Activated CD4-positive, alpha-beta T cell treated with anti-CD3 and anti-CD28 coated beads, Interleukin-2, amount 10 ng/mL, durations not matched to agents 7 days and 5 days (primary cell): ENCODE data around the gene INO80E. TPM values are rescaled to one million over a fixed set of nuclear protein-coding genes. Genes with fewer than 3 reads are reported as not detected.
A peak's percentile ranks its signal among the peaks of the same experiment; 100 is the strongest.
"Not testable (repeated sequence)": the region's sequence is repeated elsewhere in the genome, so short reads cannot be mapped to it uniquely, and the experiment has no call there.

ENCODE experiments used
- CTCF ChIA-PET: fragments of 350-600 bp; sonication (Branson Sonifier 250); formaldehyde crosslinking; loops from one replicate; lab custom pipeline; 2021; ENCODE audit warnings: antibody characterized with exemption; lab: Charles Lee
- POLR2A ChIA-PET: fragments of 350-600 bp; sonication (Branson Sonifier 250); formaldehyde crosslinking; loops from one replicate; lab custom pipeline; 2021; ENCODE audit warnings: antibody characterized with exemption; lab: Charles Lee
- DNase-seq: peaks from one replicate; pipeline ENCODE4 v3.0.0-alpha.2; 2020
- H3K27ac Mint-ChIP-seq: one replicate; pipeline ENCODE4 v1.8.0; 2021; ENCODE audit warnings: mild to moderate bottlenecking, moderate library complexity, mixed read lengths
- H3K27me3 Mint-ChIP-seq: one replicate; pipeline ENCODE4 v1.8.0; 2021; ENCODE audit warnings: mixed read lengths
- H3K36me3 Mint-ChIP-seq: one replicate; pipeline ENCODE4 v1.8.0; 2021; ENCODE audit warnings: low read depth, mixed read lengths
- H3K4me1 Mint-ChIP-seq: one replicate; pipeline ENCODE4 v1.8.0; 2021; ENCODE audit warnings: mixed read lengths
- H3K4me3 Mint-ChIP-seq: one replicate; pipeline ENCODE4 v1.8.0; 2021; ENCODE audit warnings: mild to moderate bottlenecking, moderate library complexity, mixed read lengths
- H3K9me3 Mint-ChIP-seq: one replicate; pipeline ENCODE4 v1.8.0; 2021; ENCODE audit warnings: mixed read lengths
- total RNA-seq, 2 experiments: library from RNA; stranded (reverse); gene quantifications; one replicate each; pipeline ENCODE4 v1.2.3, GENCODE V29; 2021

The INO80E gene
- 100 to 1,000 TPM; 113 to 134 TPM for total RNA-seq

- Mint-ChIP-seq H3K9me3 (no peaks in the 10 kb centered on the region), H3K36me3 (peaks cover 40% of the 10 kb centered on the region), H3K4me1 (peaks cover 37% of the 10 kb centered on the region), H3K27me3 (no peaks in the 10 kb centered on the region), H3K27ac (peak within 1 kb of the TSS; percentile 96), H3K4me3 (peak within 1 kb of the TSS; percentile 98)
- DNase-seq: peak; percentile 100
- ChIA-PET CTCF (interaction anchor here (0.5 to 1.3 kb wide), 7 partner anchors 9 to 288 kb away, joined by 3 to 4 read pairs (median 3); partner anchors contain the start of gene TAOK2), POLR2A (no interaction called here)
Measured at GRCh38 chr16:29995911-29996765, at the start of gene INO80E. Gene INO80E (plus strand): TSS chr16:29996241. CDS start chr16:29996311, 70 bp downstream.

DNA sequence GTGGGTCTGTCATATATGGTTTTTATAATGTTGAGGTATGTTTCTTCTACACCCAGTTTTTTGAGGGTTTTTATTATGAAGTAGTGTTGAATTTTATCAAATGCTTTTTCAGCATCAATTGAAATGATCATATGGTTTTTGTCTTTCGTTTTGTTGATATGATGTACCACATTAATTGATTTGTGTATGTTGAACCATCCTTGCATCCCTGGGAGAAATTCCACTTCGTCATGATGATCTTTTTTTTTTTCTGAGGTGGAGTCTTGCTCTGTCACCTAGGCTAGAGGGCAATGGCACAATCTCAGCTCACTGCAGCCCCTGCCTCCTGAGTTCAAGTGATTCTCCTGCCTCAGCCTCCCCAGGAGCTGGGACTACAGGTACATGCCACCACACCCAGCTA is 48.1 kb upstream of the INO80E start:
- ChIA-PET POLR2A (no interaction called here), CTCF (no interaction called here)
- Mint-ChIP-seq H3K4me1 (peaks cover under 1% of the 10 kb centered on the region), H3K27me3 (peaks cover 2% of the 10 kb centered on the region), H3K27ac (no peak overlapping the region), H3K9me3 (peaks cover 5% of the 10 kb centered on the region), H3K4me3 (no peak overlapping the region), H3K36me3 (peaks cover 3% of the 10 kb centered on the region)
- no peak for DNase-seq

DNA sequence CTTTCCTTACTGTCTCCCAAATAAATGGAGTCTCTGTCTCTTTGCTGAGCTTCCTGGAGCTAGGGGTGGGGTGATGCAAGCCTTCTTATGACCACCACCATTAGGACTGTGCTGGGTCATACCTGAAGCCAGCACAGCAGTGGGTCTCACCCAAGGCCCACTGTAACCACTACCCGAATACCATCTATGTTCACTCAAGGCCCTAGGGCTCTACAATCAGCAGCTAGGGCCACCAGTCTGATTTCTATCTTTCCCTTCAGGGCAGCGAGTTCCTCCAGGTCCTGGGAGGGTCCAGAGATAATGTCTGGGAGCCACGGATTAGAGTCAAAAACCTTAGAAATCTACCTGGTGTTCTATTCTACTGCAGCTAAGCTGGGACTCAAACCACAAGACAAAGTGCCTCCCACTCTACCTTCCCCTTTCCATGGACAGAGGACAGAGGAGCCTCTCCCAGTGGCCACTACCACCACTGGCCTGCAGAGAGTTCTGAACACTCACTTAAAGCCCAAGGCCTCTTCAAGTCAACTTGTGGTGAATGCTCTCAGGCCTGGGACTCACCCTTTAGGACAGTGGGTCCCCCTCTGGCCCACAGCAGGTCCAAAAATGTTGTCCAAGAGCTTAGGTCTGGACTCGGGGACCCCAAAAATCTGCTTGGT is 45.1 kb upstream of the INO80E start:
- ChIA-PET CTCF (interaction anchor here (1.6 kb wide), 1 partner anchor 10 kb away, joined by 4 read pairs; the partner anchor contains the start of gene TMEM219), POLR2A (no interaction called here)
- H3K27me3 Mint-ChIP-seq: peaks cover 5% of the 10 kb centered on the region
- H3K9me3 Mint-ChIP-seq: peaks cover 5% of the 10 kb centered on the region
- H3K4me3 Mint-ChIP-seq: no peak overlapping the region
- no peaks in the 10 kb centered on the region for H3K4me1 Mint-ChIP-seq
- no peak for DNase-seq
- H3K27ac Mint-ChIP-seq: no peak overlapping the region
- H3K36me3 Mint-ChIP-seq: peaks cover 3% of the 10 kb centered on the region

- H3K9me3 Mint-ChIP-seq: peaks cover 5% of the 10 kb centered on the region
- no peak overlapping the region for H3K4me3 Mint-ChIP-seq
- H3K36me3 Mint-ChIP-seq: peaks cover 3% of the 10 kb centered on the region
- POLR2A ChIA-PET: no interaction called here
- CTCF ChIA-PET: interaction anchor here (0.6 to 1.6 kb wide), 2 partner anchors 10 to 44 kb away, joined by 3 to 4 read pairs; partner anchors contain the start of gene TMEM219
- no peak overlapping the region for H3K27ac Mint-ChIP-seq
- no peak for DNase-seq
- peaks cover 5% of the 10 kb centered on the region for H3K27me3 Mint-ChIP-seq
- no peaks in the 10 kb centered on the region for H3K4me1 Mint-ChIP-seq
Measured at GRCh38 chr16:29951625-29952365, 44.2 kb upstream of the INO80E start.

DNA sequence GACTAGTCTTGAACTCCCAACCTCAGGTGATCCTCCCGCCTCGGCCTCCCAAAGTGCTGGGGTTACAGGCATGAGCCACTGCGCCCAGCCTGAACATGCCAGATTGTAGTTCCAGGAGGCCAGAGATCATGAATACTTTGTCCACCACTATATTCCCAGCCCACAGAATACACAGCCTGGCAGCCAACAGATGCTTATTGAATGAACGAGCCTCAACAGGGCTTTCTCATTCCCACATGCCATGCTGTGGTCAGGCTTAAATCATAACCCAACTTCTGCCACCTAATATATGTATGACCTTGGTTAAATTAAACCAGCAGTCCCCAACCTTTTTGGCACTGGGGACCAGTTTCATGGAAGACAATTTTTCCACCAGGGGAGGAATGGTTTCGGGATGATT is 37.3 kb upstream of the INO80E start:
- DNase-seq: no peak
- no peak overlapping the region for H3K4me3 Mint-ChIP-seq
- ChIA-PET POLR2A (no interaction called here), CTCF (interaction anchor here (0.6 to 1.0 kb wide), 4 partner anchors 12 to 123 kb away, joined by 3 to 5 read pairs (median 3); partner anchors contain the start of gene TAOK2)
- H3K4me1 Mint-ChIP-seq: peaks cover 19% of the 10 kb centered on the region
- no peaks in the 10 kb centered on the region for H3K9me3 Mint-ChIP-seq
- H3K27ac Mint-ChIP-seq: no peak overlapping the region
- H3K36me3 Mint-ChIP-seq: peaks cover 4% of the 10 kb centered on the region
- peaks cover 3% of the 10 kb centered on the region for H3K27me3 Mint-ChIP-seq

DNA sequence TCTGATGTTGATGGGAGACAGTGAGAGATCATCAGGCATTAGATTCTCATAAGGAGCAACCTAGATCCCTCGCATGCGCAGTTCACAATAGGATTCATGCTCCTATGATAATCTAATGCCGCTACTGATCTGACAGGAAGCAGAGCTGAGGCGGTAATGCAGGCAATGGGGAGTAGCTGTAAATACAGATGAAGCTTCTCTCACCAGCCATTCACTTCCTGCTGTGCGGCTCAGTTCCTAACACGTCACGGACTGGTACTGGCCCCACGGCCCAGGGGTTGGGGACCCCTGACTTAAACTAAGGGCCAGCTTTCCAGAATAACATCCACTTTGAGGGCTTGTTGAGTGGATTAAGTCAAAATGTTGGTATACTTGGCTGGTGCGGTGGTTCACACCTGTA is 36.7 kb upstream of the INO80E start:
- peaks cover 19% of the 10 kb centered on the region for H3K4me1 Mint-ChIP-seq
- H3K27ac Mint-ChIP-seq: no peak overlapping the region
- peaks cover 4% of the 10 kb centered on the region for H3K36me3 Mint-ChIP-seq
- H3K27me3 Mint-ChIP-seq: peaks cover 3% of the 10 kb centered on the region
- no peak for DNase-seq
- POLR2A ChIA-PET: no interaction called here
- no peak overlapping the region for H3K4me3 Mint-ChIP-seq
- H3K9me3 Mint-ChIP-seq: no peaks in the 10 kb centered on the region
- CTCF ChIA-PET: interaction anchor here (0.9 to 1.0 kb wide), 3 partner anchors 11 to 16 kb away, joined by 3 to 5 read pairs (median 3); partner anchors contain the start of gene TAOK2

- DNase-seq, H3K27me3 Mint-ChIP-seq: not testable (repeated sequence)
- peaks cover 19% of the 10 kb centered on the region for H3K4me1 Mint-ChIP-seq
Measured at GRCh38 chr16:29959821-29960220, 36.2 kb upstream of the INO80E start.

DNA sequence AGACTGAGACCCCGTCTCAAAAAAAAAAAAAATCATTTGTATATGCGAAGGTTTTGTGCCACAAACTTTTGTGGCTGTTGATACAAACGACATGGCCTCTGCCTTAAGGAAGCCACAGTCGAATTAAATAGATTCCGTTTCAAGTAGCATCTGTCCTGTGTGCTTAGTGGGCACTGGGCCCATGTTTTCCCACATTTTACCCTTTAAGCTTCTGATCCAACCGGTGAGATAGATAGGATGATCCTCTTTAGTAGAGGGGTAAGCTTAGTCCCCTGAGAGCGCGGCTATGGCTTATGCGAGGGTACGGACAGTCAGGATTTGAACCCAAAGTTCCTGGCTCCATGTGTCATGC is 34.9 kb upstream of the INO80E start:
- Mint-ChIP-seq H3K27me3 (no peaks in the 10 kb centered on the region), H3K4me3 (peak overlapping the region; percentile 88), H3K9me3 (no peaks in the 10 kb centered on the region), H3K4me1 (peaks cover 19% of the 10 kb centered on the region), H3K36me3 (peaks cover 7% of the 10 kb centered on the region), H3K27ac (peak overlapping the region; percentile 89)
- CTCF ChIA-PET: interaction anchor here (0.8 to 3.3 kb wide), 15 partner anchors 9 to 154 kb away, joined by 3 to 26 read pairs (median 4); partner anchors contain the start of genes KCTD13 and TAOK2
- DNase-seq: no peak
- POLR2A ChIA-PET: interaction anchor here (0.7 to 1.0 kb wide), 2 partner anchors 35 to 38 kb away, joined by 3 to 4 read pairs; partner anchors contain the start of gene KCTD13

More at GRCh38 chr16:29959821-29960220, 36.2 kb upstream of the INO80E start:
- POLR2A ChIA-PET, H3K36me3 Mint-ChIP-seq, H3K27ac Mint-ChIP-seq, H3K9me3 Mint-ChIP-seq, H3K4me3 Mint-ChIP-seq: not testable (repeated sequence)
- CTCF ChIA-PET: interaction anchor here (0.9 to 2.5 kb wide), 4 partner anchors 10 to 31 kb away, joined by 3 to 6 read pairs (median 4); partner anchors contain the start of gene TAOK2

GRCh38 chr16:29961479-29962343 is 34.3 kb upstream of the INO80E start, which contains the start of gene TMEM219:
Gene TMEM219 (plus strand): TSS chr16:29962079. CDS start chr16:29963144, 1,065 bp downstream.
- H3K36me3 Mint-ChIP-seq: peaks cover 7% of the 10 kb centered on the region
- no peaks in the 10 kb centered on the region for H3K27me3 Mint-ChIP-seq
- ChIA-PET POLR2A (interaction anchor here (0.6 to 1.0 kb wide), 6 partner anchors 11 to 262 kb away, joined by 3 to 6 read pairs (median 4); partner anchors contain the start of genes ALDOA, KCTD13 and TAOK2), CTCF (interaction anchor here (0.5 to 3.3 kb wide), 17 partner anchors 10 to 506 kb away, joined by 3 to 26 read pairs (median 4); partner anchors contain the start of genes KCTD13, KIF22 and TAOK2)
- H3K9me3 Mint-ChIP-seq: no peaks in the 10 kb centered on the region
- DNase-seq: peak; percentile 91
- H3K4me3 Mint-ChIP-seq: peak within 1 kb of the TSS; percentile 88
- peaks cover 19% of the 10 kb centered on the region for H3K4me1 Mint-ChIP-seq
- peak within 1 kb of the TSS; percentile 91 for H3K27ac Mint-ChIP-seq

DNA sequence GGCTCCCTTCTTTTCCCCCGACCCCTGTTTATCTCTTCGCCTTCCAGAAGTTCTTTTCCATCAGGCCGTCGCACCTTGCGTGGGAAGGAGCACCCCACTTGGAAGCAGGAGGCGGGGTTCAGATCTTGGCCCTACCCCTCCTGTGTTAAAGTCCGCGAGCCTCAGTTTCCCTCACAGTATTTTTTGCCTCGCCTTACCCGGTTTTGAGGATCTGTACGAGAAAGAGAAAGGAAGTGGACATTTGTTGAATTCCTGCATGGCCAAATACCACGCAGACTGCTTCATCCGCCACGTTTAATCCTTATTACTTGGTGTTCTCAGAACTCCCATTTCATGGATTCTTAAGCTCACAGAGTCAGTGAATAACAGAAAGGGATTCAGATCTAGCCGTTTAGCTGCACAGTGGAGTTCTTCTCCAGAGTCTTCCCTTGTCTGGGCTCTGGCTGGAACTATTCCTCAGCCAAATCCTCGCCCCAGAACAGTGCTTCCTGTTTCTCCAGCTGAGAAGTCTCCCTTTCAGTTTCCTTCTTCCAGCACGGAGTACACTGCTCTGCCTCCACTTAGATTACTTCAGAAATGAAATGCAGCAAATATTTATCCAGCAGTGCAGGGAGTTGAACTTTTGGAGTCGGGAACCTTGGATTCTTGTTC is 33.6 kb upstream of the INO80E start:
- Mint-ChIP-seq H3K4me3 (peak overlapping the region; percentile 88), H3K27ac (peak overlapping the region; percentile 91), H3K27me3 (no peaks in the 10 kb centered on the region), H3K9me3 (no peaks in the 10 kb centered on the region), H3K4me1 (peaks cover 19% of the 10 kb centered on the region), H3K36me3 (peaks cover 7% of the 10 kb centered on the region)
- no peak for DNase-seq
- POLR2A ChIA-PET: interaction anchor here (0.6 to 1.0 kb wide), 7 partner anchors 10 to 263 kb away, joined by 3 to 6 read pairs (median 3); partner anchors contain the start of genes ALDOA, KCTD13 and TAOK2
- CTCF ChIA-PET: interaction anchor here (0.5 to 3.3 kb wide), 12 partner anchors 11 to 506 kb away, joined by 3 to 26 read pairs (median 4); partner anchors contain the start of genes KCTD13, KIF22 and TAOK2
